Rectal smooth muscle tissue (tissue), 1 donor: Measurements from ENCODE around the gene SULT6B1.

Experiments used
- H3K27ac ChIP-seq: one replicate; pipeline ENCODE4 v1.7.0; 2013; ENCODE audit warnings: low read depth, low read length, inconsistent platforms
- H3K27me3 ChIP-seq: one replicate; pipeline ENCODE4 v1.7.0; 2013; ENCODE audit warnings: low read length; ENCODE audit not compliant: control insufficient read depth, insufficient read depth
- H3K36me3 ChIP-seq: one replicate; pipeline ENCODE4 v1.7.0; 2013; ENCODE audit warnings: low read length; ENCODE audit not compliant: control insufficient read depth, insufficient read depth
- H3K4me1 ChIP-seq: one replicate; pipeline ENCODE4 v1.7.0; 2013; ENCODE audit warnings: low read length; ENCODE audit not compliant: control insufficient read depth, insufficient read depth
- H3K4me3 ChIP-seq: one replicate; pipeline ENCODE4 v1.7.0; 2013; ENCODE audit warnings: low read length
- H3K9ac ChIP-seq: one replicate; pipeline ENCODE4 v1.7.0; 2013; ENCODE audit warnings: low read length

The SULT6B1 gene

DNA sequence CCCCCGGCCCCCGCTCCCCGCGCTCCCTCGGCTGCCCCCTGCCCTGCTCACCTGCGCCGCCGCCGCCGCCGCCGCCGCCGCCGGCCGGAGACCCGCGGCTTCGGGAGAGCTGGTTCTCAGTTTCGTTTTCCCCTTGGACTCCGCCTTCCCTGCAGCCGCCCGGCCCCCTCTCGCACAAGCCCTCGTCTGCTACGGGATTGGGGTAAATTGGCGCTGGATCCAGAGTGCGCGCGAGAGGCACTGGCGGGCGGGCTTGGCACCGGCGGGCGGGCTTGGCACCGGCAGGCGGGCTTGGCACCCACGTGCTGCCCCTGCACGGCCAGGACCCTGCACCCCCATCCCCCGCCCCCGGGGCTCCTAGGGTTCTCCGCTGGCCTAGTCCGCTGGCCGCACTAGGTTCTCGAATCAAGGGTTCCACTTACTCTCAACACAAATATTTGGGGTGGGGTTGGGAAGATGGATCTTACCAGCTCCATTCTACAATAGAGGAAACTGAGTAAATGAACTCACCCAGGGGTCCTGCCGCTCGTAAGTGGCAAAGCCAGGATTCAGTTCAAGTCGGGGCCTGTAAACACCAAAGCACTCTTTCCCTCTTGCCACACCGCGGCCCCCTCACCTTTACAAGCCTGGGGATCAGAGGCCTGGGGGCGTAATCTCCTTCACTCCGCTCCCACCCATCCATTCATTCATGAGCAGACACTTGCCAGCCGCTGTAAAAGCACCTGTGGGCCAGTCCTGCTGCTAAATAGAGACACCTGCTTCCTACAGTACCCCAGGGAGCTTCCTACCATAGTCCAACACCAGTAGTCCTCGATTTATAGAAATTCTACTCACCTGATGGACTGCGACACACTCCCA, 31.4 kb downstream of the SULT6B1 start, which contains the start of gene EIF2AK2:
Gene EIF2AK2, minus strand, starts transcription at position 124 of the 858 bp plus-strand sequence. CDS start 9,174 bp downstream, outside the sequence.
- H3K27me3 ChIP-seq = no peaks in the 10 kb centered on the region
- H3K36me3 ChIP-seq = no peaks in the 10 kb centered on the region
- peak within 1 kb of the TSS; percentile 82 for H3K27ac ChIP-seq
- H3K4me1 ChIP-seq = peaks cover 3% of the 10 kb centered on the region
- peak within 1 kb of the TSS; percentile 75 for H3K4me3 ChIP-seq
- H3K9ac ChIP-seq = peak within 1 kb of the TSS; percentile 42

DNA sequence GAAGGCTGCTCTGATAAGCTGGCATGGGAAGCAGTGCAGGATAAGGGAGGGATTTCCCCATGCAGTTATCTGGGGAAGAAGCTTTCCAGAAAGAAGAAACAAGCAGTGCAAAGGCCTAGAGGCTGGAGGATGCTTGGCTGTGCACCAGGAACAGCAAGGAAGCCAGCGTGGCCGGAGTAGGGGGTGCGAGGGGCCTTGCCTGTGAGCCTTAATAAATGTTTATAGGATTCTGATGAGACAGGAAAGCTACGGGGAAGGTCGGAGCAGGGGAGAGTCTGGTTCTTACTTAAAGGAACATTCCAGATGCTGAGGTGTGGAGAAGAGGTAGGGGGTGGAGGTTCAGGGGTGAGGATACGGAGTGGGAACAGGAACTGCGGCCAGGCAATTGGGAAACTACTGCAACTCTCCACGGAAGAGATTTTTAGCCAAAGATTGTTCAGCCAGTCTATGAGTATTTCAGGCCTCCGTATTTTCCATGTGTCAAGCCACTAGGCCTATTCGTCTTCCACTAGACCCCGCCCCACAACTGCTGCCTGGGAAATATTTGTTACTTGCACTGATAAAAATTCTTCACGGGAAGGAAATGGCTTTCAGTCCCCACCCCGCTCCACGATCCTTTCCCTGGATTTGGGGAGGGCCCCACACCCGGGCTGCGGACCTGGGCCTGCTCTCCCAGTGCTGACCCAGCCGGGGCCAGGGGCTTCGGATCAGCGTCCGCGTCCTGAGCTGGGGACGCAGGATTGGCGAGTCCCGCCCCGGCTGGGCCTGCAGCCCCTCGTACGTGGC, 32.2 kb downstream of the SULT6B1 start:
- peak overlapping the region; percentile 82 for H3K27ac ChIP-seq
- H3K4me3 ChIP-seq = peak overlapping the region; percentile 75
- H3K4me1 ChIP-seq = peaks cover 3% of the 10 kb centered on the region
- no peaks in the 10 kb centered on the region for H3K27me3 ChIP-seq
- H3K9ac ChIP-seq = peak overlapping the region; percentile 42
- no peaks in the 10 kb centered on the region for H3K36me3 ChIP-seq

DNA sequence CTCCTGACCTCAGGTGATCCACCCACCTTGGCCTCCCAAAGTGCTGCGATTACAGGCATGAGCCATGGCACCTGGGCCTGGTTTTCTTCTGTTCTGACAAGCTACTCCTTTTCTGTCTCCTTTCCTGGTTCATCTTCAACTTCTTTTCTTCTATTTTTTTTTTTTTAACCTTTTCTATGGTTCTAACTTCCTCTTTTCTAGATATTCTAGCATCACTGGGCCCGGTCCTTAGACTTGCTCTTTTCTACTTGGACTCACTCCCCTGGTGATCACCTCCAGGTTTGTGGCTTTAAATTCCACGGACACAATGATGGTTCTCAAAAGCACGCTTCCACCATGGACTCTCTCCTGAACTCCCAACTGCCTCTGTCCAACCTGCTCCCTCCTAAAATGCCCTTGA, 33.7 kb downstream of the SULT6B1 start:
- H3K9ac ChIP-seq = no peak overlapping the region
- no peaks in the 10 kb centered on the region for H3K36me3 ChIP-seq
- no peaks in the 10 kb centered on the region for H3K27me3 ChIP-seq
- no peak overlapping the region for H3K4me3 ChIP-seq
- H3K27ac ChIP-seq = no peak overlapping the region
- peaks cover 3% of the 10 kb centered on the region for H3K4me1 ChIP-seq

DNA sequence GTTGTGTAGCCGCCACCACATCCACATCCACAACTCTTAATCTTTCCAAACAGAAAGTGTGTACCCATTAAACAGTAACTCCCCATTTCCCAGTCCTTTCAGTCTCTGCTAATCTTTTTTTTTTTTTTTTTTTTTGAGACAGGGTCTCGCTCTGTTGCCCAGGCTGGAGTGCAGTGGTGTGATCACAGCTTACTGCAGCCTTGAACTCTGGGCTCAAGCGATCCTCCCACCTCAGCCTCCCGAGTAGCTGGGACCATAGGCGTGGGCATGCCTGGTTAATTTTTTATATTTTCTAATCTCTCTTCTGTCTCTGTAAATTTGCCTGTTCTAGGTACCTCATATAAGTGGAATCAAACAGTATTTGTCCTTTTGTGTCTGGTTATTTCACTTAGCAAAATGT, 35.2 kb downstream of the SULT6B1 start:
- Histone ChIP-seq H3K4me1 (peaks cover 3% of the 10 kb centered on the region), H3K36me3 (no peaks in the 10 kb centered on the region), H3K27ac (no peak overlapping the region), H3K9ac (no peak overlapping the region), H3K27me3 (no peaks in the 10 kb centered on the region), H3K4me3 (no peak overlapping the region)

DNA sequence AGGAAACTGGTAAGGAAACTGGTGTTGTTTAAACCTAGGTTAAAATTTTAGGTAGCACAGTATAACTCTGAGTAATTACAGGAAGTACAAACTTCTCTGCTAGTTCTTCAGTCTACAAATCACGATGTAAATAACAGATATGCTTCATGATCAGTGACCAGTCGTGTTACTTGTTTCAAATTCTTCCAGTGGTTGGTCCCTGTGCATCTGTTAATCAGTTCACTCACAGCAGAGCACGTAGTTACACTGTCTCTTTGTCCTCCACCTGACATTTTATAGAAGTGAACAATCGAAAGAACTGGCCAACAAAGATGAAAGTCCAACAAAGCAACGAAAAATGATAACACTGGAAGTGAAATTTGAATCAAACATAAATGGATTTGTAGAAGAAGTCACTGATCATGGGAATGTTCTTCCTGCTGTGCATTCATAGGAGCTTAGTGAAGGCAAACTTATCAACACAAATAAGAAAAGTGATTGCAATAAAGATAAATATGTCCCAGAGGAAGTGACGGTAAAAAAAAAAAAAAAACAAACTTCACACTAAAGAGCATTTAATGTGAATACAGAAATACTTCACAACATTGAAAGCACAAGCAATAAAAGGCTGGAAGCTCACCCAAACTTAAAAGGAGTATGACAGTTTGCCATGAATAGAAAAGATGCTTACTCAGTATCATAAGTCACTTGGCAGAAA, 38.7 kb downstream of the SULT6B1 start:
- peaks cover 8% of the 10 kb centered on the region for H3K36me3 ChIP-seq
- no peak overlapping the region for H3K4me3 ChIP-seq
- H3K4me1 ChIP-seq = no peaks in the 10 kb centered on the region
- H3K27me3 ChIP-seq = no peaks in the 10 kb centered on the region
- no peak overlapping the region for H3K9ac ChIP-seq
- no peak overlapping the region for H3K27ac ChIP-seq

DNA sequence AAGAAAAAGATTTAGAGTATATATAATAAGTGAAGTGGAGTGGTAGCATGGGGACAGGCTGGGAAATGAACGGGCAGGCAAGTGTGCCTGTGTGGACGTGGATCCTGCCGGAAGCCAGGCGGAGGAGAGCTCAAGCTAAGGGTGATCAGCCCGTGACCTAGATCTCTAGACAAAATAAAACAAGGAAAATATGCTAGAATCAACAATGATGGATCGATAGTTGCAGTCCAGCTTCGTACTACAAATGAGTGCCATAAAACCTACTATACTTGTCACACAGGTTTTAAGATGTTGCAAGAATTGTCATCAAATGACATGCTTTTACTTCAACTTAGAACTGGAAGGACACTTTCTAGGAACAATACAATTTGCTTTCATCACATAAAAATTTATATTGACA, 40.1 kb downstream of the SULT6B1 start:
- H3K4me1 ChIP-seq = no peaks in the 10 kb centered on the region
- peaks cover 8% of the 10 kb centered on the region for H3K36me3 ChIP-seq
- H3K4me3 ChIP-seq = no peak overlapping the region
- H3K27me3 ChIP-seq = no peaks in the 10 kb centered on the region
- H3K27ac ChIP-seq = no peak overlapping the region
- H3K9ac ChIP-seq = no peak overlapping the region

DNA sequence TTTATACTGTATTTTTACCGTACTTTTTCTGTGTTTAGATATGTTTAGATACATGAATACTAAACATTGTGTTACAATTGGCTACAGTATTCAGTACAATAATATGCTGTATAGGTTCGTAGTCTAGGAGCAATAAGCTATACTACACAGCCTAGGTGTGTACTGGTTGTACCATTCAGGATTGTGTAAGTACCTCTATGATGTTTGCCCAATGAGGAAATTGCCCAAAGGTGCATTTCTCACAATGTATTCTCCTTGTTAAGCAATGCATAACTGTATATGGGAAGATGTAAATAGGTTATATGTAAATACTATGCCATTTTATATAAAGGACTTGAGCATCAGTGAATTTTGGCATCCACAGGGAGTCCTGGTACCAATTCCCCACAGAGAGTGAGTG, 42.4 kb downstream of the SULT6B1 start:
- Histone ChIP-seq H3K4me3 (no peak overlapping the region), H3K4me1 (no peaks in the 10 kb centered on the region), H3K9ac (no peak overlapping the region), H3K36me3 (peaks cover 8% of the 10 kb centered on the region), H3K27me3 (no peaks in the 10 kb centered on the region), H3K27ac (no peak overlapping the region)

DNA sequence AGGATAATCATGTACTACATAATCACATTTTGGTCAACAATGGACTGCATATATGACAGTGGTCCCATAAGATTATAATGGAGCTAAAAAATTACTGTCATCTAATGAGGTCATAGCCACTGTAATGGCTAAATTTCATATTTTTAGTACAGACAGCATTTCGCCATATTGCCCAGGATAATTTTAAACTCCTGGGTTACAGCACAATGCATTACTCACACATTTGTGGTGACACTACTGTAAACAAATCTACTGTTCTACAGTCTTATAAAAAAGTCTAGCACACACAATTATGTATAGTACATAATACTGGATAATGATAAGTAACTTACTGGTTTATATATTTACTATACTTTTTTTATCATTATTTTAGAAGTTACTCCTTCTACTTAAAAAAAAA, 44.5 kb downstream of the SULT6B1 start:
- no peak overlapping the region for H3K9ac ChIP-seq
- no peak overlapping the region for H3K4me3 ChIP-seq
- no peaks in the 10 kb centered on the region for H3K4me1 ChIP-seq
- no peak overlapping the region for H3K27ac ChIP-seq
- H3K36me3 ChIP-seq = peaks cover 8% of the 10 kb centered on the region
- no peaks in the 10 kb centered on the region for H3K27me3 ChIP-seq

DNA sequence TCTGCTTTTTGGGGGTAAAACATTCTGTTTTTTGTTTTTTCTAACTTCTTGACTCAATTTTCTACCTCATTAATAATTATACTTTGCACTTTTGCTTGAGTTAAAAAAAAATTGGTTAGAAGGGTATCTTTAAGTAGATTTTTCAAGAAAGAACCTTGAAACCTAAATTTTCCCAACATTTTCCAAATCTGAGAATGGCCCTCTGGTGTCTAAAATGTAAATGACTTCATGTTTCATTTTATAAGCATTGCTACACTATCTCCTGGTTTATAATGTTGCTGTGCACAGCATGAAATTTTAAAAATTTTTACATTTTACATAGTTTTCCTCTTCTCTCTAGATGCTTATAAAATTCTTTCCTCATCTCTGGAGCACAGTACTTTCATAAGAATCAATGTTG, 45.9 kb downstream of the SULT6B1 start:
- H3K27me3 ChIP-seq = no peaks in the 10 kb centered on the region
- H3K27ac ChIP-seq = no peak overlapping the region
- H3K4me3 ChIP-seq = no peak overlapping the region
- peaks cover 8% of the 10 kb centered on the region for H3K36me3 ChIP-seq
- H3K4me1 ChIP-seq = no peaks in the 10 kb centered on the region
- H3K9ac ChIP-seq = no peak overlapping the region

DNA sequence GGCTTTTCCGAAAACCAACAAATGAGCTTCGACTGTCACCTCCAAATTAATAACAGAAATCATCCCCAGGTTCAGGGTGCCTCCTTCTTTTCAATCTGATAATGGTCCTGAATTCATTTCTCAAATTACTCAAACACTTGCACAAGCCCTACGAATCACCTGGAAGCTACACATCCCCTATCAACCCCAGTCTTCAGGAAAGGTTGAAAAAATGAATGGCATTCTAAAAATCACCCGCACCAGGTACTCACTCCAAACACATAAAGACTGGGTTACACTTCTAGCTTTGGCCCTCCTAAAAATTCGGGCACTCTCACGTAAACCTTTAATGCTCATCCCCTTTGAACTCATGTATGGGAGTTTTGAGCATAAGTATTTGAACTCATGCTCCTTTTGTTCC, 55.6 kb downstream of the SULT6B1 start:
- Histone ChIP-seq H3K4me1 (no peaks in the 10 kb centered on the region), H3K9ac (no peak overlapping the region), H3K4me3 (no peak overlapping the region), H3K36me3 (peaks cover 31% of the 10 kb centered on the region), H3K27me3 (no peaks in the 10 kb centered on the region), H3K27ac (no peak overlapping the region)

DNA sequence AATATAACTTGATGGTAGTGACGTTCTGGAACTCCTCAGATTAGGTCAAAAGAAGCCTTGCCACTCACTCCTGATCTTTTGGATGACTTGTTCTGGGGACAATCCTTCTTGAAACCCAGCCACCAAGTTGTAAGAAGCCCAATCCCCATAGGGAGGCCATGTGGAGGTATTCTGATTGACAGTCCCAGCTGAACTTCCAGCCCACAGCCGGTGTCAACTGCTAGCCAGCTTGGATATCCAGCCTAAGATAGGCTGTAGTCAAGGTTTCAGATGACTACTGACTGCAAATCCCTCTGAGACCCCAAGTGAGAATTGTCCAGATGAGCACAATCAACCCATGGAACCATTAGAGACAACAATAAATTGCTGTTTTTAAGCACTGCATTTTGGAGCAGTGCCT, 63.1 kb downstream of the SULT6B1 start:
- Histone ChIP-seq H3K4me1 (no peaks in the 10 kb centered on the region), H3K36me3 (peaks cover 12% of the 10 kb centered on the region), H3K27ac (no peak overlapping the region), H3K4me3 (no peak overlapping the region), H3K27me3 (no peaks in the 10 kb centered on the region), H3K9ac (no peak overlapping the region)

DNA sequence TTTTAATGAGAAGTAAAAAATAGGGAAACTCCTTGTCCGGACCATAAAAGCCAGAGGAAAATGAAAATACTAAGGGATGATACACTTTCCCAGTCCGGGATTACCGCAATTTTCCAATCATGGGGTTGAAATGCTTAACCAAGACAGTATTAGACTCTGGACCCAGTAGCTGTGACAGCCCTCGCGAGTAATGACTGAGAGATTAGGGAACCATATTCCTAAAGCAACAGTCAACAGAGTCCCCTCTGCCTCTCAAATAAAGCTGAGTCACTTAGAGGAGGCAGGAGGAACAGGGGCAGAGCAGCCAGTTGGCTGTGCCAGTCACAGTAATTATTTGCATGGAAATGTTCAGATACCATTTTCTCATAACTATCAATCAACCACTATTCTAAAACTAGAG, 69.3 kb downstream of the SULT6B1 start:
- Histone ChIP-seq H3K27ac (no peak overlapping the region), H3K27me3 (no peaks in the 10 kb centered on the region), H3K4me1 (no peaks in the 10 kb centered on the region), H3K4me3 (no peak overlapping the region), H3K36me3 (peaks cover 7% of the 10 kb centered on the region), H3K9ac (no peak overlapping the region)
